ENCODE measurements around the gene PARD3. TPM values are rescaled to one million over a fixed set of nuclear protein-coding genes. Genes with fewer than 3 reads are reported as not detected.

The PARD3 gene
- total RNA-seq, 1 donor from 2014 or later = 34.1 TPM

DNA sequence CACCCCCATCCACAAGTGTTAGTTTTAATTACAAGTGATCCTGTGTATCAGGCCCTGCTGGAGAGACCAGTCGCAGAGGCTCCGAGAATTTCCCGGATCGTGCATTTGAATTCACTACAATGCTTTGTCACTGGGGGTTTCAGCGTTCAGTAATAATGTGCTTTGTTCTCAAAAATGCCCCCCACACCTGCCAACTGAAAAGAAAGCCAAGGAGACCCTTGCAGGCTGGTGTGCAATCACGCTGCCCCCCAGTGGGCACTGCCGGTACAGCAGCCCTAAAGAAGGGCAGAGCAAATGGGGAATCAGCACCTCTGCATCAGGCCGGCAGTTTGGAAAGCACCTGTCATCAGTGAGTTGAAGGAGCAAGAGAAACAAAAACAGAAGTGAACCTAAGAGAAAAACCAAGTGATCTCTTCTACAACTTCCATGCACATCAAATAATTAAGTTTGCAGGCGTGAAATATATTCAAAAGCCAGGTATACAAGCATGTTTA, 177.6 kb downstream of the PARD3 start:
- H3K27me3 ChIP-seq (ENCODE audit: low read depth) = no peaks in the 10 kb centered on the region
- no peaks in the 10 kb centered on the region for H3K9me3 ChIP-seq
- H3K4me1 ChIP-seq = peaks cover 22% of the 10 kb centered on the region
- H3K36me3 ChIP-seq = no peaks in the 10 kb centered on the region
- intact Hi-C loops (cut with DNase I) = loop anchor here (5.0 kb wide), 1 partner anchor 1305 kb away; the partner anchor contains the start of gene NRP1
- H3K27ac ChIP-seq = no peak overlapping the region
- DNase-seq = peak; percentile 63
- peak; percentile 81 to 87 for ATAC-seq
- TF ChIP-seq, protein P1, sequence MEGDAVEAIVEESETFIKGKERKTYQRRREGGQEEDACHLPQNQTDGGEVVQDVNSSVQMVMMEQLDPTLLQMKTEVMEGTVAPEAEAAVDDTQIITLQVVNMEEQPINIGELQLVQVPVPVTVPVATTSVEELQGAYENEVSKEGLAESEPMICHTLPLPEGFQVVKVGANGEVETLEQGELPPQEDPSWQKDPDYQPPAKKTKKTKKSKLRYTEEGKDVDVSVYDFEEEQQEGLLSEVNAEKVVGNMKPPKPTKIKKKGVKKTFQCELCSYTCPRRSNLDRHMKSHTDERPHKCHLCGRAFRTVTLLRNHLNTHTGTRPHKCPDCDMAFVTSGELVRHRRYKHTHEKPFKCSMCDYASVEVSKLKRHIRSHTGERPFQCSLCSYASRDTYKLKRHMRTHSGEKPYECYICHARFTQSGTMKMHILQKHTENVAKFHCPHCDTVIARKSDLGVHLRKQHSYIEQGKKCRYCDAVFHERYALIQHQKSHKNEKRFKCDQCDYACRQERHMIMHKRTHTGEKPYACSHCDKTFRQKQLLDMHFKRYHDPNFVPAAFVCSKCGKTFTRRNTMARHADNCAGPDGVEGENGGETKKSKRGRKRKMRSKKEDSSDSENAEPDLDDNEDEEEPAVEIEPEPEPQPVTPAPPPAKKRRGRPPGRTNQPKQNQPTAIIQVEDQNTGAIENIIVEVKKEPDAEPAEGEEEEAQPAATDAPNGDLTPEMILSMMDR (IDR thresholded peaks at IDR 0.05) = peak; percentile 96
- H3K4me3 ChIP-seq = no peak overlapping the region

DNA sequence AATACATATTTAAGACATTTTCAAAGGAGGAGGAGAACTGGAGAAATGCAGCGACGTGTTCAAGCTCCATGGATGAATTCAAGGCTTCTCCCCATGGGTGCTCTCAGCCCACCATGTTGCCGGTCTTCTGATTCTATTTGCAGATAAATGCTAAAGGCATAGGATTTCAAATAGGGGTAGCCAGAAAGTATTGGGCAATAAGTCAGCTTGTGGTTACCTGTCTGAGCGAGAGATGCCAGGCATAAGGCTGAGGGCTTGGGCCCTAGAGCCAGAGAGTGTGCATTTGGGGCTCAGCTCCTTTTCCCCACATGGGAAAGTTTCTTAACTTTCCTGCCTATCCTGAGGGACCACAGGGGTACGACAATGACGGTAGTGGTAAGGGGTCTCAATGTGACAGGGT, 180.0 kb downstream of the PARD3 start:
- Histone ChIP-seq H3K4me3 (no peak overlapping the region), H3K4me1 (peaks cover 22% of the 10 kb centered on the region), H3K27me3 (ENCODE audit: low read depth) (no peaks in the 10 kb centered on the region), H3K36me3 (no peaks in the 10 kb centered on the region), H3K27ac (no peak overlapping the region), H3K9me3 (no peaks in the 10 kb centered on the region)
- TF ChIP-seq, protein P1 (IDR thresholded peaks at IDR 0.05) = no peak
- ATAC-seq (no peak), DNase-seq (no peak)
- intact Hi-C loops (cut with DNase I) = loop anchor here (5.0 kb wide), 1 partner anchor 1303 kb away; the partner anchor contains the start of gene NRP1

DNA sequence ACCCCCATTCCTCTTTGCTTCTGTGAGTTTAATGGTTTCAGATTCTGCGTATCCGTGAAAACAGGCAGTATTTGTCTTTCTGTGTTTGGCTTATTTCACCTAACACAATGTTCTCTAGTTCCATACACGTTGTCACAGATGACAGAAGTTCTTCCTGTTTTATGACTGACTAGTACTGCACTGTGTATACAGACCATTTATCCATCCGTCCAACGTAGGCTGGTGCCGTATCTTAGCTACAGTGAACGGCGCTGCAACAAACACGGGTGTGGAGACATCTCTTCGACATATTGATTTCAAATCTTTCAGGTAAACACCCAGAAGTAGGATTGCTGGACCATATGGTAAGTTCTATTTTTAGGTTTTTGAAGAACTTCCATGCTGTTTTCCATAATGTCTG, 181.7 kb downstream of the PARD3 start:
- no peak for DNase-seq
- no peaks in the 10 kb centered on the region for H3K27me3 ChIP-seq (ENCODE audit: low read depth)

DNA sequence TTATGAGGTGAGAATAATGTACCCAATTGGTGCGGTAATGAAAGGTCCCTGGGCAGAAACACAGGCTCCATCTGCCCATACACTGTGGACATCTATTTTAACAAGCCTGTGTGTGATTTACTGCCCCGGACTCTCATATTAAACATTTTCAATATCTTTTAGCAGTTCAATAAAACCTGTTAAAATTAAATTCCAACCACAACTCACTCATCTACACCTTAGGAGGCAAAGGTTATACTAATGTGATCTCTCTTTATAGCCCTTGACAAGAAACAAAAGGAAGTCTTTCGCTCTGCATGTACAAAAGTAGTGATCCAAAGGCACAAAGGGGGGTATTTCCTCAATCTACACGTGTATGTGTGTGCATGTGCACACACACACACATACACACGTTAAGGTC, 186.0 kb downstream of the PARD3 start:
- no peak overlapping the region for H3K27ac ChIP-seq
- ATAC-seq (no peak), DNase-seq (no peak)
- no peaks in the 10 kb centered on the region for H3K36me3 ChIP-seq
- H3K4me1 ChIP-seq = peaks cover 8% of the 10 kb centered on the region
- TF ChIP-seq, protein P1 (IDR thresholded peaks at IDR 0.05) = no peak
- no peaks in the 10 kb centered on the region for H3K9me3 ChIP-seq
- intact Hi-C loops (cut with DNase I) = no loop called here
- no peak overlapping the region for H3K4me3 ChIP-seq
- no peaks in the 10 kb centered on the region for H3K27me3 ChIP-seq (ENCODE audit: low read depth)

More for the DNA sequence above, 181.7 kb downstream of the PARD3 start:
- Histone ChIP-seq H3K4me3 (no peak overlapping the region), H3K4me1 (peaks cover 22% of the 10 kb centered on the region), H3K27ac (no peak overlapping the region), H3K36me3 (no peaks in the 10 kb centered on the region), H3K9me3 (no peaks in the 10 kb centered on the region)
- ATAC-seq = no peak
- intact Hi-C loops (cut with DNase I) = no loop called here
- TF ChIP-seq, protein P1 (IDR thresholded peaks at IDR 0.05) = no peak

DNA sequence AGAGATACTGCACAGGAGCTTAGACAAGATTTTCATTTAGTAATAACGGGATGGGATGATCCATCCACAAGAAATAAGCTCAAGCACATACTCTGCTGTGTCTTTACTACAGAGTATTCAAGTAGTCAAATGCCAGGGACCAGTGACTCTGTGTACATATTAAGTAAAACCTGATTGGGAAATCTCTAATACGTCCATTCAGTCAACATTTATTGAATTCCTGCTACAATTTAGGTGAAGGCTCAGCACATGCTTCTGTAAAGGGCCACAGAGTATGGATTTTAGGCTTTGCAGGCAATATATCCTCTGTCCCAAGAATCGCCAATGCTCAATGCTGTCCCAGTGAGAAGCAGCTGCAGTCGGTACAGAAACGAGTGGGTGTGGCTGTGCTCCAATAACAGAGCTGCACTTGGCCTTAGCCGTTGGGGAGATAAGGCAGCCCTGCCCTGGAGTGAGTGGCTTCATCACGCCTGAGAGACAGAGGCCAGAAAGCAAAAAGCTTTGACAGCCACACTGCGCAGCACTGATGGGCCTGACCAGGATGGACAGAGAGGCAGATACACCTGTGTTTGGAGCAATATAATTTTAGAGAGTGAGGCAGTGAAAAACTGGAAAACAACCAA, 186.8 kb downstream of the PARD3 start:
- intact Hi-C loops (cut with DNase I) = no loop called here
- Histone ChIP-seq H3K36me3 (no peaks in the 10 kb centered on the region), H3K27me3 (ENCODE audit: low read depth) (no peaks in the 10 kb centered on the region), H3K27ac (no peak overlapping the region), H3K9me3 (no peaks in the 10 kb centered on the region), H3K4me1 (peaks cover 6% of the 10 kb centered on the region), H3K4me3 (no peak overlapping the region)
- TF ChIP-seq, protein P1 (IDR thresholded peaks at IDR 0.05) = no peak
- ATAC-seq (peak; percentile 79 to 88), DNase-seq (no peak)

All from lower lobe of right lung (tissue), 2 donors.